LHCN-M2 (cell line): ENCODE measurements around the gene CRACDL. TPM values are rescaled to one million over a fixed set of nuclear protein-coding genes. Genes with fewer than 3 reads are reported as not detected.
A peak's percentile ranks its signal among the peaks of the same experiment; 100 is the strongest.
"Not testable (repeated sequence)": the region's sequence is repeated elsewhere in the genome, so short reads cannot be mapped to it uniquely, and the experiment has no call there.

Experiments used
- DNase-seq: peaks from one replicate; pipeline ENCODE4 v3.0.0-alpha.2; 2012; ENCODE audit warnings: low read depth
- total RNA-seq: library from RNA; depleted of rRNA; stranded (reverse); fragments of >200 nt; gene quantifications from 2 replicates; pipeline ENCODE4 v1.2.3, GENCODE V29; 2014

CRACDL gene
- total RNA-seq, 1 experiment from 2014 or later = not detected

DNA sequence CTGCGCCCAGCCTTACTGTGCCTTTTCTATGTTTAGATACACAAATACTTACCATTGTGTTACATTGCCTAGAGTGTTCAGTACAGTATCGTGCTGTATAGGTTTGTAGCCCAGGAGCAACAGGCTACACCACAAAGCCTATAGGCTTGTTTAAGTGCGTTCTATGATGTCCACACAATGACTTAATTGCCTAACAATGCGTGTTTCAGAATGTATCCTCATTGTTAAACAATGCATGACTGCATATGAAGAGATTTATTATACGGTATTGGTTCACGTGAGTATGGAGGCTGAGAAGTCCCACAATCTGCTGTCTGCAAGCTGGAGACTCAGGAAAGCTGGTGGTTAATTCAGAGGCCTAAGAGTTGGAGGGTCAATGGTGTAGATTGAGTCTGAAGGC, 158.9 kb downstream of the CRACDL start:
- no peak for DNase-seq

GRCh38 chr2:98776136-98776535, 159.9 kb downstream of the CRACDL start:
- DNase-seq = no peak

DNA sequence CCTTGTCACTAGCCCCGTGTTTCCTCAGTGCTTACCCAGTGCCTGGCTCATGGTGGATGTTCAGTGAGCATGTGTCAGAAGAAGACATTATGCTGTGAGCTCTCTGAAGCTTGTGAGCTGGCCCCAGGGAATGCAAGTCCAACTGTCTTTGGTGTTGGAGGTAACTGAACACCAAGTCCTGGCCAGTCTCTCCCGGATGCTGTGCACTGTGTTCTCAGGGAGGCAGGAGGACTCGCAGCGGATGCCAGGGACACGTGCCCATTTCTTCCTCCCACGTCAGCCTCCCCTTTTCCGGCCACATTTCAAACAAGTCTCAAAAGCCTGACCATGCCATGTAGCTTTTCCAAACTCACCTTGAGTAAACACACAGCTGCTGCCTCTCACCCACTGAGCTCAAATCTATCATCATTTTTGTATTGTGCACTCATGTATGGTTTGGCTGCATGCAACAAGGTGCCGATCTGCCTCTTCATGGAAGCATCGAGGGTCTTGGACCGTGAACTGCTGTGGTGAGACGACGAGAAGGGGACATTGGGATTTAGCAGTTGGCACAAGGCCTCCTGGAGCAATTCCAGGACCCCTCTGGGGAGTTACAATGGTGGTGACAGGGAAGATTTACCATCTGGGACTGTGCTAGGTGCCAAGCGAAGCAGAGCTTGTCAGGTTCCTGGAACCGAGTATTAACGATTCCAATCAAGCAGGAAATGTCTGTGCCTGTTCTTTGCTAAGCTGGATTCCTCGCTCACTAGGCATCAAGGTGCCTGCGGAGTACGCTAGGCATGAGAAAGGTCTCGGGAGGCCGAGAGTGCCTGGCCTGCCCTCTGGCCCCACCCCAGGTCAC, 160.7 kb downstream of the CRACDL start:
- no peak for DNase-seq

DNA sequence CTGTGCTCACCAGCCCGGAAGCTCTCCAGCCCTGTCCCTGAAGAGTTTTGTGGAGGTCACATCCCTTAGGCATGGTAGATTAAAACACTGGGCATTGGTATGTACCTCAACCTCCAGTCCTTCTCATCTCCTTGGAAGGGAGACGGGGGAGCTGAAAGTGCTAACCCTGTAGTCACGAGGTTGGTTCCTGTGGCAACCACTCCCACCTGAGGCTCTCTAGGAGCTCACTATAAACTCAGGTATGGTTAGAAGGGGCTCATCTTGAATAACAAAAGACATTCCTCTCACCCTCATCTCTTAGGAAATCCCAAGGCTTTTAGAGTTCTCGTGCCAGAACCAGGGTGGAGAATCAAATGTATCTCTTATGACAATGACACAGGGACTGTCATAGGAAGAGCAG, 162.1 kb downstream of the CRACDL start:
- DNase-seq = no peak

DNA sequence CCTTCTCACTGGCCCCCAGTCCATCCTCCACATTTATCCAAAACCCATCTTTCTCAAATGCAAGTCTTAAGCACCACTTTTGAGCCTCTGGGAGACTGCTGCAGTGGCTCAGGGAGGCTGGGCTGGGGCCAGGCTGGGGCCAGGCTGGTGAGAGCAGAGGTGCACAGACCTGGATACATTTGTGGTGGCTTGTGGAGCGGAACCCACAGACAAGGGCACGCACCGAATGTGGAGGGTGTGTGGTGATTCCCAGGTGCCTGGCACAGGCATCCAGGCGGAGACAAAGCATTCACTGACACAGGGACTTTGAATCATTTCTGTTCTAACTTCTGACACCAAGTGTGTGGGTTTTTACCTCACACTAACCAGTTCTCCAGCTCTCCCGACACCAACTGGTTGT, 162.9 kb downstream of the CRACDL start:
- no peak for DNase-seq

GRCh38 chr2:98772536-98772935, 163.5 kb downstream of the CRACDL start:
- no peak for DNase-seq

DNA sequence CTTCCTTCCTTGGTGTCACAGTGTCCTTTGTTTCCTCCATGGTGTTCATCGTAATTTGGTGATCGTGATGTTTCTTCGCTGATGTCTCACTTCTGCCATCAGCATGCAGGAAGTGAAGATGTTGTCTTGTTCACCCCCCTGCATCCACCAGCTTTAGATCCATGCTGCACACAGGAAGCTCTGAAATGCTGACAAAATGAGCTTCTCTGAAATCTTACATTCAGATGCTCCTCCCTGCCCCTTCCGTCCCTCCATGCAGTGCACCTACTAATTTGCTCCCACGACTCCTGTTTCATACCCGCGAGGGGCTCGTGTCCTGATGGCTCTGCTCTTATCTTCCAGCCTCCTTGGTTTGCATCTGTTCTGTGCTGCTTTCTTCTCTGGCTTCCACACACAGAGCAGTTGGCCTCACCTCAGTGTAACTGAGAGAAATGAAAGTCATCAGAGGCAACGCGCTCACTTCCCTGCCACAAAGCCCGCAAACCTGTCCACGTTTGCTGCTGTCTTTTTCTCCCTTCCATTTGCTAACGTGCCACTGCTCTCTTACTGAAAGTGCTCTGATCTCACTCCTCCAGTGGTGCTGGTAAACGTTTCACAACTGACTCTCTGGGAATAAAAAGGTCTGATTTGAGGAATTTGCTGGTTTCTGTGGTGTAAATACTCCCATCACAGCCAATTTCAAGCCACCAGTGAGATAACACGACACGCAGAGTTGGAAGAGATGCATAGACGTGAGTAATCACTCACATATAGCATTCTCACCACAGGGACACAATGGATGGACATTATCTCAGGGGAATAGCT, 164.1 kb downstream of the CRACDL start:
- DNase-seq = no peak

- no peak for DNase-seq
Measured at GRCh38 chr2:98771264-98771663, 164.8 kb downstream of the CRACDL start.

DNA sequence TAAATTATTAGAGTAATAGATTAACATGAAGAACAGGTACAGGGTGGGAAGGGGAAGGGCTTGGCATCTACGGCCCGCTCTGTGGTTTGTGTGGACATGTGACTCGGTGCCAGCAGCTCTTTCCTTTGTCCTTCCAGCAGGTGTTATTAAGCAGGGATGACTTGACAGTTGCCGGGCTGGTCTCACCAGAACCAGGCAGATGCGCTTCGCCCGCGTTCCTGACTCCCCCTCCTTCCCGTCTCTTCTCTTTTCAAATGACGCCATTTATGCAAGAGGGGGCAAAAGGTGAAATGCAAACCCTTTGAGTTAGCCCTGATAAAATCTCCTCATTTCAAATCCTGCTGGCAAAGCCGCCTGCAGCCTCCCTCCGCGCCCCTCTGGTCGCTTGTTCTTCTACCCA, 166.2 kb downstream of the CRACDL start:
- no peak for DNase-seq

- DNase-seq = no peak
Measured at GRCh38 chr2:98769114-98769476, 166.9 kb downstream of the CRACDL start.

DNA sequence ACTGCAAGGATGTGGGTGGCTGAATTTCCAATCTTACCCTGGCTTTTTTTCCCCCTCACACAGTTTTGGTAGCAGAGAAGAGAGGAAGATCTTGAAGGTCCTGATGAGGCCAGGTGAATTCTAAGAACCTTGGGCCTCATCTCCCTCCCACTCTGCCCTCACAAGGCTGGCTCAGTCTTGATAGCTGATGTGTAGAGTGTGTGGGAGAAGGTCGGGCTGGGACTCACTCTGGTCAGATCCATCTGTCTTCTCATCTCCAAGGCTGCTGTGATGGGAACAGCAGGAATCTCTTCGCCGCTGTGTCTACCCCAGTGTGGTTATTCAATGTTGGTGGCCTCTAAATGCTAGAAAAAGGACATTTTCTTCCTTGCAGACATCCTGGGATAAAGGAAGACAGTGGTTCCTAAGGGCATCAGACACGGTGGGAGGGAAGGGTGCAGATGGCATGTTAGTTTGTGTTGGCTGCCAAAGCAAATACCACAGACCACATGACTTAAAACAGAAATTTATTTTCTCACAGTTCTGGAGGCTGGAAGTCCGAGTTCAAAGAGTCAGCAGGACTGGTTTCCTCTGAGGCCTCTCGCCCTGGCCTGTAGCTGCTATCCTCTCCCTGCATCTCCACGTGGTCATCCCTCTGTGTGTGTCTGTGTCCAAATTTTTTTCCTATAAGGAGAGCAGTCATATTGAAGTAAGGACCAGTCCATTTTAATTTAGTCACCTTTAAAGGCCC, 167.5 kb downstream of the CRACDL start:
- peak; percentile 56 for DNase-seq

- no peak for DNase-seq
Measured at GRCh38 chr2:98764499-98764898, 171.5 kb downstream of the CRACDL start.

DNA sequence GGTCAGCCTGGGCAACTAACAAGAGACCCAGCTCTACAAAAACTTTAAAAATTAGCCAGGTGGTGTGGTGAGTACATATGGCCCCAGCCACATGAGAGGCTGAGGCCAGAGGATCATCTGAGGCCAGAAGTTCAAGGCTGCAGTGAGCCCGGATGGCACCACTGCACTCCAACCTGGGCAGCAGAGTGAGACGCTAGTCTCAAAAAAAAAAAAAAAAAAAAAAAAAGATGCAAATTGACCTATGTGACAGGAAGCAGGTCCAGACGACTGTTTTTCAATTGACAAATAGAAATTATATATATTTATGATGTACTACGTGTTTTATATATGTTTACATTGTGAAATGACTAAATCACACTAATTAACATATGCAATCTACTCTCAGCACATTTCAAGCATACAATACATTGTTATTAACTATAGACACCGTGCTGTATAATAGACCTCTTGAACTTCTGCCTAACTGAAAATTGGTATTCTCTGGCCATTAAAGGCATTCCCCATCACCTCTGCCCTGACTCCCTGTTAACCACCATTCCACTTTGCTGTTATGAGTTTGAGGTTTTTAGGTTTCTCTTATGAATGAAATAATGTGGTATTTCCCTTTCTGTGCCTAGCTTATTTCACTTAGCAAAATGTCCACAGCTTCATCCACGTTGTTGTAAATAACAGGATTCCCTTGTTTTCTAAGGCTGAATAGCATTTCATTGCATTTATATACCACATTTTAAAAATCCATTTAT, 172.6 kb downstream of the CRACDL start:
- DNase-seq = no peak

GRCh38 chr2:98761909-98762308, 174.1 kb downstream of the CRACDL start:
- DNase-seq = no peak

GRCh38 chr2:98761267-98761781, 174.7 kb downstream of the CRACDL start:
- DNase-seq = no peak

DNA sequence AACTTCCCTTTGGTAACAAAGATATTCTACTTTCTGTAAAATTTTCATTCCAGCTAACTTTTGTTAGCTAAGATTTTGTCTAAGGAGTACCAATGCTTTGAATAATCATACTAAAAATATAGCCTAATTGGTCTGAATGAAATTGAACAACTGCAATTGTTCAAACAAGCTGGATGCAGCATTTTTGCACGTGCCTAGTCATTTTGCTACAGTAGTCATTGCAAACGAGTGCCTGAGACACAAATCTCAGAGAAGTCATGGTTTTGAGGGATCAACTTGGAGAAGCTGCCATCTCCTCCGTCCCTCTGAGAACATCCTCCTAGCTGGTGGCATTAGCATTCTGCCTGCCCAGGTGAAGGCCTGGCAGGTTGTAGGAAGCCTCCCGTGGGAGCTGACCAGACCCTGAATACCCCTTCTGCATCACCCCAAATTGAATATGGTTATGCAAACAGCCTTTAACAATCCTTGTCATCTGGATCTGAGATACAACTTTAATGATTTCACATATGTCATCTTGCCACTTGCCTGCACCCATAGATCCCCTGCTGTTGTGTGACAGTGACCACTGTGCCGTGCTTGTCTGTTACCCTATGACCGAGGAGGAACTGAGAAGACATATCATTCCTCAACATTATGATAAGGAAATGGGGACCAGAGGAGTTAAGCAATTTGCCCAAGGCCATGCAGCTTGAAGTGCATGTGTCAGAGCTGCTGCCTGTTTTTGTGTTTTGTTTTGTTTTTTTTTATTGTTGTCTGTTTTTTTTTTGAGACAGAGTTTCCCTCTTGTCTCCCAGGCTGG, 176.0 kb downstream of the CRACDL start:
- no peak for DNase-seq

GRCh38 chr2:98759338-98759737, 176.7 kb downstream of the CRACDL start:
- no peak for DNase-seq

DNA sequence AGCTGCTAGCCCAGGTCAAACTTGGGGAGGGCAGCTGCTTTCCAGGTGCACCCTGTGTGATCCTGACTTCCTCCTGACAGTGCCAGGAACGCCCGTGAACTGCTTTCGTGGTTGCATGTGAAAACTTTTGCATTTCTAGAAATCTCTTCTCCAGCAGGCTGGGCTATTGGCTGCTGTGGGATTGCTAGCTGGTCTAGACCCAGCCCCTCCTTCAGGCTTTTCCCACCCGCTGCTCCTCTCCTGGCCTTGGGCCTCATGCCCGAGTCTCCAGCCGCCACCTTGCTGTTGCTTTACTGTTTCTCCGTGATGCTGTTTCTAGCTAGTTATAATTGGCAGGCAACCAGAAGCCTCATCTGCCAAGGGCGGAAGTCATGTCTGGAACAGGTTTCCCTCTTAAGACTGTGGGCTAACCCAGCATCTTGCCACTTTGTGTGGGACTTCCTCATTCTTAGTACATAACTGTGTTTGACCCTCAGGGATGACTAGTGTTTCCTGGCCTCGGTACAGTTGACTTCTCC, 178.1 kb downstream of the CRACDL start:
- DNase-seq = peak; percentile 68

DNA sequence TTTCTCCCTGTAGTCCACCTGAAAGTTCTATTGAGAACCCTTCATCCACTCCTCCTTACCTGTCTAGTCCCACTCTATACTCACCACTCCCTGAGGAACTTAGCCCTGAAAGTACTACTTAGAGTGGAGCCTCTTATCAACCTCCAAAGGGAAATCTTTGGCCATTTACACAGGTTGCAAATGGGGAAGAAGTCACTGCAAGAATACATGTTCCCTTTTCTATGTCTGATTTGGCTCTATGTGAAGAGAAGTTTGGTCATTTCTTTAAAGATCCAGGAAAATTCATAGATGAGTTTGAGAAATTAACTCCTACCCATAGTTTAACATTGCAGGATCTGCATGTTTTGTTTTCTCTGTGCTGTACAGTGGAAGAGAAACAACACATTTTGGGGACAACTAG, 182.2 kb downstream of the CRACDL start:
- DNase-seq = no peak

GRCh38 chr2:98752711-98753110, 183.3 kb downstream of the CRACDL start:
- not testable (repeated sequence) for DNase-seq
